KOPT-K1 (cell line): Measurements from ENCODE around the gene ASPDH.

Source experiments
- H3K27ac ChIP-seq: fragments of 200-600 bp; sonication (generic); 2 replicates; pipeline ENCODE4 v1.5.1; 2016; ENCODE audit warnings: antibody characterized with exemption, mild to moderate bottlenecking, low read depth, low read length; ENCODE audit not compliant: poor library complexity, severe bottlenecking
- H3K36me3 ChIP-seq: fragments of 200-600 bp; sonication (generic); 2 replicates; pipeline ENCODE4 v1.5.1; 2017; ENCODE audit warnings: antibody characterized with exemption, mild to moderate bottlenecking, low read length, moderate library complexity; ENCODE audit not compliant: insufficient read depth
- H3K9me3 ChIP-seq: fragments of 200-600 bp; sonication (generic); 2 replicates; pipeline ENCODE4 v1.5.1; 2017; ENCODE audit warnings: antibody characterized with exemption, low read length, mild to moderate bottlenecking; ENCODE audit not compliant: insufficient read depth, poor library complexity, severe bottlenecking

Gene ASPDH

DNA sequence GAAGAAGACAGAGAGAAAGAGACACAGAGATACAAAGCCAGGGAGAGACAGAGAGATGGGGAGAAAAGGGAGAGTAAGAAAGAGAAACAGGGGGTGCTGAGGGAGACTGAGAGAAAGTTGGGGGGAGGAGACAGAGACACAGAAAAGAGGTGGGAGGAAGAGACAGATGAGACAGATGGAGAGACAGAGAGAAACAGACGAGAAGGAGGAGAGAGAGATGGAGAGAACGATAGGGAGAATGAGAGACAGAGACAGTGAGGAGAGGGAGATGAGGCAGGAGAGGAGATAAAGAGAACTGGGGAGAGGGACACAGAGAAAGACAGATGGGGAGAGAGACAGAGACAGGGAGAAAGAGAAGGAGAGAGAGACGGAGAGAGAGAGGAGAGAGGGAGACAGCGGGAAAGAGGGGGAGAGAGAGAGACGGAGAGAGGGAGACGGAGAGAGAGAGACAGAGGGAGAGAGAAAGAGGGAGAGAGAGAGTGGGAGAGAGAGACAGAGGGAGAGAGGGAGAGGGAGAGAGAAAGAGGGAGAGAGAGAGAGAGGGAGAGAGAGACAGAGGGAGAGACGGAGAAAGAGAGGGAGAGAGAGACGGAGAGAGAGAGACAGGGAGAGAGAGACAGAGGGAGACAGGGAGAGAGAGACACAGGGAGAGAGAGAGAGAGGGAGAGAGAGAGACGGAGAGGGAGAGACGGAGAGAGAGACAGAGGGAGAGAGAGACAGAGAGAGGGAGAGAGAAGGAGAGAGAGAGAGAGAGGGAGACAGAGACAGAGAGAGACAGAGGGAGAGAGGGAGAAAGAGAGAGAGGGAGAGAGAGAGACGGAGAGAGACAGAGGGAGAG, 15.3 kb downstream of the ASPDH start:
- H3K36me3 ChIP-seq: no peaks in the 10 kb centered on the region
- no peaks in the 10 kb centered on the region for H3K9me3 ChIP-seq
- no peak overlapping the region for H3K27ac ChIP-seq

DNA sequence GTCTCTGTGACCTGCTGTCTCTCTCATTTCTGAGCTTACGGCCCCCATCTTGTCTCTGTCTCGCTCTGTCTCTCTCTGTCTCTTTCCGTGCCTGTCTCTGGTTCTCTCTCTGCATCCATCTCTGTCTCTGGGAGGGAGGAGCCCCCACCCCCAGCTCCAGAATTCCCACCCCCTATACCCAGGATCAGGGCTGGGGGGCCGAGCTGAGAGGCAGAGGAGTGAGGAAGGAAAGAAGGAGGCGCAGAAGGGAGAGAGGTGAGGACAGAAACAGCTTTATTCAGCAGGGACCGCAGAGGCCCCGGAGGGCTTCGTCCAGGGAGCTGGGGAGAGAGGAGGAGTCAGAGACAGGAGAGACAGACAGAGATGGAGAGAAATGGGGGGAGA, 16.7 kb downstream of the ASPDH start:
- no peaks in the 10 kb centered on the region for H3K36me3 ChIP-seq
- no peak overlapping the region for H3K27ac ChIP-seq
- H3K9me3 ChIP-seq: no peaks in the 10 kb centered on the region

DNA sequence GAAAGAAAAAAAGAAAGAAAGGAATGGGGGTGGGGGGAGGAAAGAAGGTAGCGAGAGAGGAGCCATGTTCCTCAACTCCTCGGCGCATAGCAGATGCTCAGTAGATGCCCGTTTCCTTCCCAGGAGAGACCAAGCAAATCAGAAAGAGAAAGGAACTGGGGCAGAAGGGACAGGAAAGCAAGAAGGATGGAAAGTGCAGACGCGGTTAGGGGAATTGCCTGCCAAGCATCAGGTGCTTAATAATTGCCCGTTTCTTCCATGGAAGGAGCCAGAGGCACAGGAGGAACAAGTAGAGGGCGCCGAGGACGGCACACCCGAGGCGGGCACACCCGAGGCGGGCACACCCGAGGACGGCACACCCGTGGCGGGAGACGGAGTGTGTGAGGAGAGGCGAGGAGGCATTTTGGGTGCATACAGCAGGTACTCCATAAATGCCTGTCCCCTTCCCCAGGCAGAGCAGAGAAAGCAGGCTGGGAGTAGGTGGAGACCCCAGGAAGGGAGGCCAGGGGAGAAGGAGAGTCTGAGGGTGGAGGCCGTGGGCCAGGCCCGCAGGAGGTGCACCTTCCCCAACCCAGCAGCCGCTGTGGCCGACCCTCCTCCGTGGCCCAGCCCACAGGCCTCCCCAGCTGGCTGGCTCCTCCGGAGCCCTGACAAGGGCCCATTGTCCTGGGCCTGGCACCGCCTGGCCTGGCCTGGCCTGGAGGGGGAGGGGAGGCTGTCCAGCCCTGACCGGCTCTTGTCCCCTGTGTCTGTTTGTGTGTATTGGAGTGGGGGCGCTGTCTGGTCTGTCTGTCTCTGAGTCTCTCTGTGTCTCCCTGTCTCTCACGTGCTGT, 17.3 kb downstream of the ASPDH start:
- H3K9me3 ChIP-seq: no peaks in the 10 kb centered on the region
- no peaks in the 10 kb centered on the region for H3K36me3 ChIP-seq
- H3K27ac ChIP-seq: no peak overlapping the region

DNA sequence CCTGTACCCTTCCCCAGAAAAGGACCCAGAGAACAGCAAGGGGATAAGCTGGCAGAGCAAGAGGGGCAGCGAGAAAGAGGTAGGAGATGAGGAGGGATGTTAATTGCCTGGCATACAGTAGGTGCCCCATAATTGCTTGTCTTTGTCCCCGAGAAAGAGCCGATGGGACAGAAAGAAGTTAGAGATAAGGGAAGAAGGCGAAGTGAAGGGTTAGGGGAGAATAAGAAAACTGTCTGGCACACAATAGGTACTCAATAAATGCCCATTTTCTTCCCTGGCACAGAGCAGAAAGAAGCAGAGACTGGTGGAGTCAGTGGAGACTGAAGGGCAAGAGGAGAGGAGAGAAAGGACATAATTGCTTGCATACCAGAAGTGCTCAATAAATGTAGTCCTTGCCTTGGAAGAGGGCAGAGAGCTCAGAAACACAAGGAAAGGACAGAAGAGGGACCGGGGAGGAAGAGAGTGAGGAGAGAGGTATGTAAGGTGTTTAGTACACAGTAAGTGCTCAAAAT, 18.6 kb downstream of the ASPDH start:
- Histone ChIP-seq H3K36me3 (no peaks in the 10 kb centered on the region), H3K27ac (no peak overlapping the region), H3K9me3 (no peaks in the 10 kb centered on the region)

DNA sequence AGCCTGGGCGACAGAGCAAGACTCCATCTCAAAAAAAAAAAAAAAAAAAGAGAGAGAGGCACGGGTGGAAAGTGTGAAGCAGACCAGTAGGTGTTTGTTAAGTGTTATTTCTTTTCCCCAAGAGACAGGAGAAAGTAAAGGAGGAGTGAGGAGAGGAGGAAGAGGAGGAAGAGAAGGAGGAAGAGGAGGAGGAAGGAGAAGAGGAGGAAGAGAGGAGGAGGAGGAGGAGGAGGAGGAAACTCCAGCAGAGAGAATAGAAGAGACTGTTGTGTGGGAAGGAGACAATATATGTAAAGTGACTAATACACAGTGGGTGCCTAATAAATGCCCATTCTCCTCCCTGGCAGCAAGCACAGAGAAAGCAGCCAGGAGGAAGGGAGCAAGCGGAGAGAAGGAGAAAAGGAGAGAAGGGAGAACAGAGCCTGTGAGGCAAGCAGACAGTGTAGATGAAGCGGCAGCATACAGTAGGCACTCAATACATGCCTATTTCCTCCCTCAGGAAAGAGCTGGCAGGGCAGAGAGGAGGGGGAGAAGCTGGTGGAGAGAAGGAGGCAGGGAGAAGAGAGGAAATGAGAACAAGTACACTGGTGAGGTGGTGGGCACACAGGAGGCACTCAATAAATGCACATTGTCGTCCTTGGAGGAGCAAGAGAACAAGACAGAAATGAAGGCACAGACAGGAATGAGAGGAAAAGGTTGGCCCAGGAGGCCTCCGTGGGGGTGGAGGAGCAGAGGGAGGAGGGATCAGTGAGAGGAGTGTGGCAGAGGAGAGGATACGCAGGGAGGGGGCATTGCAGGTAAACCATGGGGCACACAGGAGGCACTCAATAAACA, 19.3 kb downstream of the ASPDH start:
- Histone ChIP-seq H3K9me3 (no peaks in the 10 kb centered on the region), H3K36me3 (no peaks in the 10 kb centered on the region), H3K27ac (no peak overlapping the region)

DNA sequence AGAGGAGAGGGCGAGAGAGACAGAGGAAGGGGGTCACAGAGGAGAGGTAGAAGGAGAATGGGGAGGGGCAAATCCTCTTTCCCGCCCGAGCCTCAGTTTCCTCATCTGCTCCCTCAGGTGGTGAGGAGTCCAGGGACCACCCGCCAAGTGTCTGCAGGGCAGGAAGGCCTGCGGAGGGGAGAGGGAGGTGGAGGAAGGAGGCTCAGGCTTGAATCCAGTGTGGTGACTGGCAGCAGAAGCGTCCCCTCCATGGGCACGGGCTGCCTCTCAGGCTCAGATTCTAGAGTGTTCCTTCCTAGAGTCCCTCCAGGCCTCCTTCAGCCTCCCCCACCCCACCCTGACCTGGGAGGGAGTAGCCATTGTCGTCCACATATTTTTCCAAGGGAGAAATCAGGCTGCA, 20.5 kb downstream of the ASPDH start:
- Histone ChIP-seq H3K27ac (no peak overlapping the region), H3K9me3 (no peaks in the 10 kb centered on the region), H3K36me3 (no peaks in the 10 kb centered on the region)

DNA sequence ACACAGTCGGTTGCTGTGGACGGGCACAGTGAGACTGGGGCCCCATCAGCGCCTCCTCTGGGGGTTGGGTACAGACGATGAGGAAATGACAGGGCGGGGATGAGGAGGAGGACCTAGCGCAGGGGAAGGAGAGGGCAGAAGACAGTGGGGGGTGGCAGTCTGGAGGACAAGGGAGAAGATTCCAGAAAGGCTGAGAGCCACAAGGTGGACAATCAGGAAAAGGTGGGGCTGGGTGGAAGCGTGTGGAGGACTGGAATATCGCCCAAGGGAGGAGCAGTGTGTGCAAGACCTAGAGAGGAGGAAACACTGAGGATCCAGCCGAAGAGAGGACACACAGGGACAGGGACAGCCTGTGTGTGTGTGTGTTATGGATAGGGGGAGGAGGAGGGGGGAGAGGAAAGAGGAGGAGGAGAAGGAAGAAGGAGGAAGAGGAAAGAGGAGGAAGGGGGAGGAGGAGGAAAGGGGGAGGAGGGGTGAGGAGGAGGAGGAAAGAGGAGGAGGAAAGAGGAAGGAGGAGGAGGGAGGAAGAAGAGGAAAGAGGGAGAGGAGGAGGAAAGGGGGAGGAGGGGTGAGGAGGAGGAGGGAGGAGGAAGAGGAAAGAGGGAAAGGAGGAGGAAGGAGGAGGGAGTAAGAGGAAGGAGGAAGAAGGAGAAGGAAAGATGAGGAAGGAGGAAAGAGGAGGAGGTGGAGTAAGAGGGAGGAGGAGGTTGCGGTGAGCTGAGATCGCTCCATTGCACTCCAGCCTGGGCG, 21.2 kb downstream of the ASPDH start:
- Histone ChIP-seq H3K36me3 (no peaks in the 10 kb centered on the region), H3K9me3 (no peaks in the 10 kb centered on the region), H3K27ac (no peak overlapping the region)

DNA sequence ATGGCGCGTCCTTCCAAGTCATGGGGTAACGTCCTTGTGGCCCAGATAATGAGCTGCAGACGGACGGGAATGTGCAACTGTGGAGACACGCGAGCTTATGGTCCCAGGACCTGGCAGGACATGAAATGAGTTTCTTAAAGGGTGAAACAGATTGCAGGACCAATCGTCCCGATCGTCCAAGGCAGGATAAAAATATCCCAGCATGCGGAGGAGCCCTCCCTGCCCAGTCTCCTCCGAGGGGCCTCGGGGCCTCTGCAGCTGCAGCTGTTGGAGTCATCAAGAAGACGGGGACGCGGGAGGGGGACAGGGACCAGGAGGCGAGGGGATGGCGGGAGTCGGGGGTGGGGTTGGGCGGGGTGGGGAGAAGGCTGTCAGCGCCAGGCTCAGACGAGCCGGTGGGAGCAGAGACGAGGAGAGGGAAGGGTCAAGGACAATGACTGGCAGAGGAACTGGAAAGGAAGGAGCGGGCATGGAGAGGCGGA, 22.7 kb downstream of the ASPDH start:
- peaks cover 4% of the 10 kb centered on the region; the same call in 1 of the 2 replicates for H3K36me3 ChIP-seq
- H3K27ac ChIP-seq: no peak overlapping the region
- H3K9me3 ChIP-seq: peaks cover 8% of the 10 kb centered on the region

DNA sequence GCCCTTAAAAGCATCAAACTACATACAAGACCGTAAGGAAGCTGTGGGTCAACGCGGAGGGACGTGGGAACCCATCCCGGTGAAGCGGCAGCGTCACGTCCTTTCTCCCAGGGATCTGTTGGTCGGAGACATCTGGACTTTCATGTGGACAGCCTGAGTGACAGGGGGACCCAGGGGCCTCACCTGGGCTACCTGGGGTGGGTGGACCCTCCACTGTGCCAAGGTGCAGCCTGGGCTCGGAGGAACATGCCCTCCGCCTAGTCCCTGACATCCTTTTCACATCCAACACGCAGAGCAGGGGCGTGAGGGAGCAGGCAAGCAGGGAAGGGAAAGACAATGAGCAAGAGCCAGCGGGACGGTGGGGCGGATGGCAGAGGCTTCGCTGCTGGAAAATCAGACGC, 23.3 kb downstream of the ASPDH start:
- H3K9me3 ChIP-seq: peaks cover 13% of the 10 kb centered on the region
- no peak overlapping the region for H3K27ac ChIP-seq
- peaks cover 5% of the 10 kb centered on the region; the same call in 1 of the 2 replicates for H3K36me3 ChIP-seq

DNA sequence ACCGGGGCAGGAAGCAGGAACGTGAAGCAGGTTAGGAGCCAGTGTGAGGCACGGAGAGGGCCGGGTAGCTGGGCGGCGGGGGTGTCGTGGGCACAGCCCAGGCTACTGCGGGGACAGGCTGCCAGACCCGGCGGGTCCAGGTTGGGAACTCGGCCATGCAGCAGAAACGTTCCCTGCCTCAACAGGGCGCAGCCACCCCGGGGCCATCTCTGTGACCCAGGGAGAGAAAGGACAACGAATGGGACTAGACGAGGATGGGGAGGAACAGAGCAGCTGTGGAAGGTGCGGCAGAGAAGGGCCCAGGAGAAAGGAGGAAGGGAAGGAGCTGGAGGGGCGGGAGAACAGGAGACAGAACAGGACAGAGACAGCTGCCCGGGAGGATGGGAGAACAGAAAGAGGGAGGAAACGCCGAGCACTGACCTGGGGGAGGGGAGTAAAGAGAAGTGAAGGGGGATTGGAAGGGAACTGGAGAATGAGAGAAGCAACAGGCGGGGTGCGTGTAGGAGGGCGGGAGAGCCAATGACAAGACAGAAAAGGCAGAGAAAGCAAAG, 24.2 kb downstream of the ASPDH start:
- H3K27ac ChIP-seq: no peak overlapping the region
- peaks cover 14% of the 10 kb centered on the region for H3K9me3 ChIP-seq
- H3K36me3 ChIP-seq: peaks cover 14% of the 10 kb centered on the region; the same call in 1 of the 2 replicates

DNA sequence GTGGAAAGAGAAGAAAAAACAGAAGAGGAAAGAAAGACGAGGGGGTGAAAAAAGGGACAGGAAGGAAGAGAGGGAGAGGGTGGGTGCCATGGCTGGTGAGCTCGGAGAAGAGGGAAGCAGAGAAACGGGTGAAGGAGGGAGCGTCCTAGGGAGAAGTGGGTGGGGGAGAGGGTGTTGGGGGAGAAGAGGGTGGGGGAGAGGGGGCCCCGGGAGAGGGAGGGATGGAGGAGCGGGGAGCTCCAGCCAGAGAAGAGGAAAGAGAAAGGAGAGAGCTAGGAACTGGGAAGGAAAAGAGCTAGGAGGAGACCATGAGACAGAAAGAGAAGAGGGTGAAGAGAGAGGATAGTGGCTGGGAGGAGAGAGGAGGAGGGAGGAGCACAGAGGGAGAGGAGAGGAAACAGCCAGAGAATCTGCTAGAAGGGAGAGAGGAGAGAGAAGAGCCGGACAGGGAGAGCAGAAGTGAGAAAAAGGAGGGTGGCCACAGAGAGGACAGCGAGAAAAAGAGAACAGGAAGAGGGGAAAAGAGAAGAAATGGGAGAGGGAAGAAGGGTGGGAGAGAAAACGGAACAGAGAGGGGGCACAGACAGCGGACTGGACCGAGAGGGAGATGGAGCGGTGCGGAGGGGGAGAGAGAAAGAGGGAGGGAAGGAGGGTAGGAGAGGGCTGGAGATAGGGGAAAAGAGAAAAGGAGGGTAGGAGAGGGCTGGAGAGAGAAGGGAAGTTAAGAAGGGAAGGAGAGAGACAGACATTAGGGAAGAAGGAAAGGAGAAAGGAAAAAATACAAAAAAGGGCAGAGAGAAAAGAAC, 25.1 kb downstream of the ASPDH start:
- Histone ChIP-seq H3K27ac (no peak overlapping the region), H3K36me3 (peaks cover 24% of the 10 kb centered on the region; the same call in 1 of the 2 replicates), H3K9me3 (peaks cover 14% of the 10 kb centered on the region)

DNA sequence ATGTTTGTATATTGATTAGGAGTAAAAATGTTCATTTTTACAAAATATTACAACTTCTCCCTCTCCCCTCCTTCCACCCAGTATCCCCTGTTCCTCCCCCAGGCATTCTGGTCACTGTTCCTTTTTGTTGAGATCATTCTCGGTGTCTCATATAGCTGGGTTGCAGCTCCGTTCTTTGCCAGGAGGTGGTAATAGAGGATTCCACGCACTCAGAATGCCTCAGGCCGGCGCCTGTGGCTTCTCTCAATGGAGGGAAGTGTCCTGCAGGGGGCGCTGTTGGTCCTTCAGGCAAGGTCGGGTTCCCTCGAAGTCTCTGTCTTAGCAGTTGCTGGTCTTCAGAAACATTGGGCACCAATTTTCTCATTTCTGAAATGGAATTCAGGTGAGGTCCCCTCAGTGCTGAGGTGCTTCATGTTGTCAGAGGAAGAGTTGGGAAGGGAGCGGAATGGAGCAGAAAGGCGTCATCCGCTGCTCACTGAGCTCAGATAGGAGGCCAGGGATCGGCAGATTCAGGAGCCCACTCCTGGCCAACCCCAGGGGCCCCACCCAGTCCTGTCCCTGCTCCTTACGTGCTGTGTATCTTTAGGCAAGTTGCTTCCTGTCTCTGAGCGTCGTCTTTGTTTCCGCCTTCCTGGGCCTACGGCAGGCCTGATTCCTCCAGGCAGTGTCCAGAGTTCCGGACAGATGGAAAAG, 26.7 kb downstream of the ASPDH start:
- Histone ChIP-seq H3K27ac (no peak overlapping the region), H3K9me3 (peaks cover 14% of the 10 kb centered on the region), H3K36me3 (peaks cover 38% of the 10 kb centered on the region; the same call in 1 of the 2 replicates)
